Ishikawa (cell line): ENCODE data around the gene FAT3.

Source experiments
- CEBPB ChIP-seq: IDR thresholded peaks from 2 replicates; pipeline ENCODE4 v1.6.1; 2012
- CREB1 ChIP-seq: IDR thresholded peaks from 2 replicates; pipeline ENCODE4 v1.6.1; 2012; ENCODE audit warnings: low read depth
- EGR1 ChIP-seq: IDR thresholded peaks from 2 replicates; pipeline ENCODE4 v1.6.1; 2012
- EP300 ChIP-seq: IDR thresholded peaks from 2 replicates; pipeline ENCODE4 v1.6.1; 2012; ENCODE audit warnings: borderline replicate concordance
- NFIC ChIP-seq: IDR thresholded peaks from 2 replicates; pipeline ENCODE4 v1.6.1; 2012
- RAD21 ChIP-seq: IDR thresholded peaks from 2 replicates; pipeline ENCODE4 v1.6.1; 2012; ENCODE audit warnings: low read depth
- REST ChIP-seq: IDR thresholded peaks from 2 replicates; pipeline ENCODE4 v1.6.1; 2012; ENCODE audit warnings: low read depth, mild to moderate bottlenecking
- TAF1 ChIP-seq: IDR thresholded peaks from 2 replicates; pipeline ENCODE4 v1.6.1; 2012; ENCODE audit warnings: low read depth, mild to moderate bottlenecking
- TCF12 ChIP-seq: IDR thresholded peaks from 2 replicates; pipeline ENCODE4 v1.6.1; 2012; ENCODE audit warnings: low read depth
- TEAD4 ChIP-seq: IDR thresholded peaks from 2 replicates; pipeline ENCODE4 v1.6.1; 2012
- YY1 ChIP-seq: IDR thresholded peaks from 2 replicates; pipeline ENCODE4 v1.6.1; 2012; ENCODE audit warnings: low read depth
- ZBTB7A ChIP-seq: IDR thresholded peaks from 2 replicates; pipeline ENCODE4 v1.6.1; 2012; ENCODE audit warnings: low read depth
- TF ChIP-seq, protein P1 (sequence below): IDR thresholded peaks from 2 replicates; pipeline ENCODE4 v1.6.1; 2012

FAT3 gene

DNA sequence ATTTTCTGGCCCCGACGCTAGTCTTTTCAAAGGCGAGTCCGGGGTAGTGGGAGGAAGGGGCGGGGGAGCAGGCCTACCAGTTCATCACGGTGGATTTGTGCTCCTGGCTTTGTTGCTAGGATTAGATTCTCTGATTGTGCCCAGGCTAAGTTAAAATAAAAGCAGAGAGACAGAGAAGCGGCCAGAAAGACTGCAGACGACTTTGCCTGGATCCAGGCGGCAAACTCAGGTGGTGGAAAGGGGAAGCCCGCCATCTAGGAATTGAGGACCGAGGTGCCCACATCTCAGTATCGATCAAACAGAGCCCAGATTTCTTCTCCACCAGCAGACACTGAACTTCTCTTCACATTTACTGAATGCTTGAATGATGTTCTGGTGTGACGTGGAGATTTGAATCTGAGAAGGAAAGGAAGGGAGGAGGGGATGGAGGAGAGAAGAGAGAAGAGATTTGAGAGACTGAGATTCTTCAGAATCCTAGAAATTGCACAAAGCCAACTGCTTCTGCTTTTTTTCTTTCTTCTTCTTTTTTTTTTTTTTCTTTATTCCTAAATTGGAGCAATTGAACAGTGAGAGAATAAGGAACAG, 2.7 kb downstream of the FAT3 start:
- no peak for TF ChIP-seq ZBTB7A
- TF ChIP-seq TAF1: no peak

- TF ChIP-seq EGR1 (no peak), CREB1 (no peak), RAD21 (no peak), REST (no peak), CEBPB (no peak), NFIC (no peak)
Measured at GRCh38 chr11:92227959-92228935, 3.6 kb downstream of the FAT3 start.

GRCh38 chr11:92236856-92237255, 12.2 kb downstream of the FAT3 start:
- no peak for TF ChIP-seq TCF12
- TF ChIP-seq EP300: no peak
- no peak for TF ChIP-seq TAF1
- no peak for TF ChIP-seq RAD21
- no peak for TF ChIP-seq CREB1
- TF ChIP-seq REST: no peak
- TF ChIP-seq TEAD4: no peak
- no peak for TF ChIP-seq CEBPB
- TF ChIP-seq EGR1: no peak

GRCh38 chr11:92240916-92241315, 16.3 kb downstream of the FAT3 start:
- TF ChIP-seq, protein P1, sequence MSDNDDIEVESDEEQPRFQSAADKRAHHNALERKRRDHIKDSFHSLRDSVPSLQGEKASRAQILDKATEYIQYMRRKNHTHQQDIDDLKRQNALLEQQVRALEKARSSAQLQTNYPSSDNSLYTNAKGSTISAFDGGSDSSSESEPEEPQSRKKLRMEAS: no peak
- no peak for TF ChIP-seq TAF1
- no peak for TF ChIP-seq TEAD4

DNA sequence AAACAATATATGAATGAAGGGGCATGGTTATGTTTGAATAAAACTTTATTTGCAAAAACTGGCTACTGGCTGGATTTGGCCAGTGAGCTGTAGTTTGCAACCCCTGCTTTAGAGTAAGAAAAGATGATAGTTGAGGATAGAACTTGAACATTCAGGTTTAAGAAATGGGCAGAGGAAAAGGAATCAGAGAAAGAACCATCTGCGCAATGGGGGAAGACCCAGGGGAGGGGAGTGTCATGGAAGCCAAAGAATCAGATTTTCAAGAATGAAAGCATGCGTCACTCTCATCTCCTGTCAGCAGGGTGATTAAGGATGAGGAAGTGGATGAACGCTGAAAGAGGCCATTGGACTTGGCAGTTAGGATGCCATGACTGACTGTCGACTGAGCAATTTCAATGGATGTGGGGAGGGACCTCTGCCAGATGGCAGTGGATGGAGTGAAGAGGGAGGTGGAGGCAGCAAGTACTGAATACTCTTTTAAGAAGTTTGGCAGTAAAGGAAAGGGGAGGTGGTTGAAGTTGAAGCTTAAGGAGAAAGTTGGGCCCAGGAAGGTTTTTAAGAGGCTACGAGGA, 21.2 kb downstream of the FAT3 start:
- TF ChIP-seq EP300: no peak
- TF ChIP-seq EGR1: no peak
- TF ChIP-seq NFIC: no peak
- TF ChIP-seq TEAD4: no peak
- no peak for TF ChIP-seq CREB1
- TF ChIP-seq RAD21: no peak
- TF ChIP-seq REST: no peak
- no peak for TF ChIP-seq ZBTB7A

GRCh38 chr11:92246630-92247029, 22.0 kb downstream of the FAT3 start:
- TF ChIP-seq CREB1 (no peak), ZBTB7A (no peak), YY1 (no peak), NFIC (no peak), EGR1 (no peak), TEAD4 (no peak), TCF12 (no peak)
